ENCODE results near the gene CERS6. TPM values are rescaled to one million over a fixed set of nuclear protein-coding genes. Genes with fewer than 3 reads are reported as not detected.

CERS6 gene
- total and polyA plus RNA-seq, 2 experiments from 2014 or later: 7.4 to 35.0 TPM

DNA sequence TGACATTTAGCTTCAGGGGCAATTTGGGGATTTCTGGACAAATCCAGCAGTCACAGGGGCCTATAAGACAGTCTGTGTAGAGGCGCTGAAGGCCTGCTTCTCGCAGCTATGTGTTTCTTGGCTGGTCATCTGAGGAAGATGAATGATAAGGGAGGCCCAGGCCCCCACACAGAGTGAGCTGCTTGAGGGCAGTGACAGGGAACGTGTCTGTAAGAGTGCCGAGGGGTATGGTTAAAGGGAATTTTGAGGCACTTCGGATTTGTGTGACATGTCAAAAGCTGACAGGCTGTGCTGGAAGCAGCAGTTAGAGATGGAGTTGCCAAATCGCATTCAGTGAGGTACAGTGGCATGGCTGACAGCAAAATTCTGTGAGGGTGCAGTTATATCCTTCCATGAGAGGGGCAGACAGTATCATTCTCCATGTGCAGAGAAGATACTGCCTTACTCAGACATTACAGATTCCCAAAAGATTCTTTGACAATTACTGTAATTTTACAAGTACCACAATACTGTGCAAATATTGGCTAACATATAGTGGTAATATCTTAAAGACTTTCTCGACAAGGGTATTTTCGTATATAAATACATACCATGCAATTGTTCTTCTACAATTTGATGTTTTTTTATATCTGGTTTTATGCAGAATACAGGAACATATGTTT lies 74.0 kb downstream of the CERS6 start:
- H3K27ac ChIP-seq (ENCODE audit: low read depth): no peak overlapping the region

DNA sequence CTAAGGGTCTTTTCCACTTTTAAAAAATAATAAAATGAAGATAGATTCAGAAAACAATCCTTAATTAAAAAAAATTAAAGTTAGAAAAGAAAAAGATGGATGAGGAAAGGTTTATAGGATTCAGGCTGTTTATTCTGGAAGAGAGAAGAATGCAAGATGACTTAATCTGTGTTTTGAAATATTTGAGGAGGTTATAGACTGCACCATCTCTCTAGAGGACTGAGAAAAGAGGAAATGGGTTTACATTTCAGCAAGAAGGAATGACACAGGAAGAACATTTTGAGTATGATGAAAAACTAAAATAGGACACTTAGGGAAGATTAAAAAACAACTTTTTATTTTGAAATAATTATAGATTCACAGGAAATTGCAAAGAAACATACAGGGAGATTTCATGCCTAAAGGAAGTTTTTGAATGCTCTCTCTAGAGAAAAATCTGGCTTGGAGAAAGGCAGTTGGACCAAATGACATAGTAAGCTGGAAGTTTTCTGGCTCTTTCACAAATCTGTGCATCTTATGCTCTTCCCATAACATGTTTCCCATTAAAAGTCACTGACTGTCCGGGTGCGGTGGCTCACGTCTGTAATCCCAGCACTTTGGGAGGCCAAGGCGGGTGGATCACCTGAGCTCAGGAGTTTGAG lies 75.0 kb downstream of the CERS6 start:
- Mint-ChIP-seq H3K36me3 (ENCODE audit: low read depth) (no peaks in the 10 kb centered on the region; the same call in 2 of the 3 replicates), H3K4me1 (peaks cover 29% of the 10 kb centered on the region), H3K9me3 (no peaks in the 10 kb centered on the region), H3K27ac (no peak overlapping the region; the same call in 1 of the 2 replicates), H3K4me3 (no peak overlapping the region), H3K27me3 (ENCODE audit: insufficient read depth, low read depth, poor library complexity) (no peaks in the 10 kb centered on the region)
- H3K27ac ChIP-seq (ENCODE audit: low read depth): no peak overlapping the region
- DNase-seq (ENCODE audit: low spot score) (no peak), ATAC-seq (no peak)
- H3K27me3 ChIP-seq (ENCODE audit: insufficient read depth): no peaks in the 10 kb centered on the region
- no peak overlapping the region for H3K4me2 ChIP-seq
- H3K36me3 ChIP-seq (ENCODE audit: insufficient read depth): no peaks in the 10 kb centered on the region
- H3K79me2 ChIP-seq (replicated peaks; ENCODE audit: insufficient read depth): peaks cover 89% of the 10 kb centered on the region
- H3K9me2 ChIP-seq (ENCODE audit: insufficient read depth): no peaks in the 10 kb centered on the region; the same call in 1 of the 2 replicates
- H4K20me1 ChIP-seq (replicated peaks; ENCODE audit: insufficient read depth): 0 out of 2 replicates have a peak, but pooled peaks cover 5% of the 10 kb centered on the region
- no peak overlapping the region for H3K4me3 ChIP-seq
- no peak overlapping the region for H2AFZ ChIP-seq
- H3F3A ChIP-seq (replicated peaks; ENCODE audit: low read depth): no peaks in the 10 kb centered on the region
- peaks cover 12% of the 10 kb centered on the region for H3K4me1 ChIP-seq (ENCODE audit: insufficient read depth)
- TF ChIP-seq, protein P1, sequence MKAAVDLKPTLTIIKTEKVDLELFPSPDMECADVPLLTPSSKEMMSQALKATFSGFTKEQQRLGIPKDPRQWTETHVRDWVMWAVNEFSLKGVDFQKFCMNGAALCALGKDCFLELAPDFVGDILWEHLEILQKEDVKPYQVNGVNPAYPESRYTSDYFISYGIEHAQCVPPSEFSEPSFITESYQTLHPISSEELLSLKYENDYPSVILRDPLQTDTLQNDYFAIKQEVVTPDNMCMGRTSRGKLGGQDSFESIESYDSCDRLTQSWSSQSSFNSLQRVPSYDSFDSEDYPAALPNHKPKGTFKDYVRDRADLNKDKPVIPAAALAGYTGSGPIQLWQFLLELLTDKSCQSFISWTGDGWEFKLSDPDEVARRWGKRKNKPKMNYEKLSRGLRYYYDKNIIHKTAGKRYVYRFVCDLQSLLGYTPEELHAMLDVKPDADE (IDR thresholded peaks at IDR 0.05): no peak
- TF ChIP-seq NANOG (IDR thresholded peaks at IDR 0.05; ENCODE audit: borderline replicate concordance) (no peak), CREB1 (CRISPR knock-in tag; IDR thresholded peaks at IDR 0.05; ENCODE audit: low read depth) (no peak)
- TF ChIP-seq, protein P2, sequence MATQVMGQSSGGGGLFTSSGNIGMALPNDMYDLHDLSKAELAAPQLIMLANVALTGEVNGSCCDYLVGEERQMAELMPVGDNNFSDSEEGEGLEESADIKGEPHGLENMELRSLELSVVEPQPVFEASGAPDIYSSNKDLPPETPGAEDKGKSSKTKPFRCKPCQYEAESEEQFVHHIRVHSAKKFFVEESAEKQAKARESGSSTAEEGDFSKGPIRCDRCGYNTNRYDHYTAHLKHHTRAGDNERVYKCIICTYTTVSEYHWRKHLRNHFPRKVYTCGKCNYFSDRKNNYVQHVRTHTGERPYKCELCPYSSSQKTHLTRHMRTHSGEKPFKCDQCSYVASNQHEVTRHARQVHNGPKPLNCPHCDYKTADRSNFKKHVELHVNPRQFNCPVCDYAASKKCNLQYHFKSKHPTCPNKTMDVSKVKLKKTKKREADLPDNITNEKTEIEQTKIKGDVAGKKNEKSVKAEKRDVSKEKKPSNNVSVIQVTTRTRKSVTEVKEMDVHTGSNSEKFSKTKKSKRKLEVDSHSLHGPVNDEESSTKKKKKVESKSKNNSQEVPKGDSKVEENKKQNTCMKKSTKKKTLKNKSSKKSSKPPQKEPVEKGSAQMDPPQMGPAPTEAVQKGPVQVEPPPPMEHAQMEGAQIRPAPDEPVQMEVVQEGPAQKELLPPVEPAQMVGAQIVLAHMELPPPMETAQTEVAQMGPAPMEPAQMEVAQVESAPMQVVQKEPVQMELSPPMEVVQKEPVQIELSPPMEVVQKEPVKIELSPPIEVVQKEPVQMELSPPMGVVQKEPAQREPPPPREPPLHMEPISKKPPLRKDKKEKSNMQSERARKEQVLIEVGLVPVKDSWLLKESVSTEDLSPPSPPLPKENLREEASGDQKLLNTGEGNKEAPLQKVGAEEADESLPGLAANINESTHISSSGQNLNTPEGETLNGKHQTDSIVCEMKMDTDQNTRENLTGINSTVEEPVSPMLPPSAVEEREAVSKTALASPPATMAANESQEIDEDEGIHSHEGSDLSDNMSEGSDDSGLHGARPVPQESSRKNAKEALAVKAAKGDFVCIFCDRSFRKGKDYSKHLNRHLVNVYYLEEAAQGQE (IDR thresholded peaks at IDR 0.05; ENCODE audit: unreplicated experiment): no peak
- TF ChIP-seq, protein P3, sequence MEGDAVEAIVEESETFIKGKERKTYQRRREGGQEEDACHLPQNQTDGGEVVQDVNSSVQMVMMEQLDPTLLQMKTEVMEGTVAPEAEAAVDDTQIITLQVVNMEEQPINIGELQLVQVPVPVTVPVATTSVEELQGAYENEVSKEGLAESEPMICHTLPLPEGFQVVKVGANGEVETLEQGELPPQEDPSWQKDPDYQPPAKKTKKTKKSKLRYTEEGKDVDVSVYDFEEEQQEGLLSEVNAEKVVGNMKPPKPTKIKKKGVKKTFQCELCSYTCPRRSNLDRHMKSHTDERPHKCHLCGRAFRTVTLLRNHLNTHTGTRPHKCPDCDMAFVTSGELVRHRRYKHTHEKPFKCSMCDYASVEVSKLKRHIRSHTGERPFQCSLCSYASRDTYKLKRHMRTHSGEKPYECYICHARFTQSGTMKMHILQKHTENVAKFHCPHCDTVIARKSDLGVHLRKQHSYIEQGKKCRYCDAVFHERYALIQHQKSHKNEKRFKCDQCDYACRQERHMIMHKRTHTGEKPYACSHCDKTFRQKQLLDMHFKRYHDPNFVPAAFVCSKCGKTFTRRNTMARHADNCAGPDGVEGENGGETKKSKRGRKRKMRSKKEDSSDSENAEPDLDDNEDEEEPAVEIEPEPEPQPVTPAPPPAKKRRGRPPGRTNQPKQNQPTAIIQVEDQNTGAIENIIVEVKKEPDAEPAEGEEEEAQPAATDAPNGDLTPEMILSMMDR (conservative IDR thresholded peaks at IDR 0.05; ENCODE audit: low read depth in 2 of 2): no peak

More for the DNA sequence above, 74.0 kb downstream of the CERS6 start:
- ATAC-seq (no peak; the same call in 2 of the 3 replicates), DNase-seq (ENCODE audit: low spot score) (no peak)
- H3K9me2 ChIP-seq (ENCODE audit: insufficient read depth): no peaks in the 10 kb centered on the region; the same call in 1 of the 2 replicates
- H3K36me3 ChIP-seq (ENCODE audit: insufficient read depth): no peaks in the 10 kb centered on the region
- TF ChIP-seq, protein P3 (conservative IDR thresholded peaks at IDR 0.05; ENCODE audit: low read depth in 2 of 2): no peak
- TF ChIP-seq, protein P2 (IDR thresholded peaks at IDR 0.05; ENCODE audit: unreplicated experiment): no peak
- H2AFZ ChIP-seq: no peak overlapping the region
- Mint-ChIP-seq H3K9me3 (no peaks in the 10 kb centered on the region), H3K36me3 (ENCODE audit: low read depth) (no peaks in the 10 kb centered on the region; the same call in 2 of the 3 replicates), H3K4me1 (peaks cover 34% of the 10 kb centered on the region), H3K27me3 (ENCODE audit: insufficient read depth, low read depth, poor library complexity) (no peaks in the 10 kb centered on the region), H3K27ac (no peak overlapping the region), H3K4me3 (no peak overlapping the region)
- H4K20me1 ChIP-seq (replicated peaks; ENCODE audit: insufficient read depth): 0 out of 2 replicates have a peak, but pooled peaks cover 5% of the 10 kb centered on the region
- no peak overlapping the region for H3K4me2 ChIP-seq
- no peak overlapping the region for H3K4me3 ChIP-seq
- H3F3A ChIP-seq (replicated peaks; ENCODE audit: low read depth): no peaks in the 10 kb centered on the region
- peaks cover 23% of the 10 kb centered on the region for H3K4me1 ChIP-seq (ENCODE audit: insufficient read depth)
- no peaks in the 10 kb centered on the region for H3K27me3 ChIP-seq (ENCODE audit: insufficient read depth)
- peaks cover 89% of the 10 kb centered on the region for H3K79me2 ChIP-seq (replicated peaks; ENCODE audit: insufficient read depth)
